Smooth muscle cell (in vitro differentiated cells): Measurements from ENCODE around the gene LGR5. TPM values are rescaled to one million over a fixed set of nuclear protein-coding genes. Genes with fewer than 3 reads are reported as not detected.

Experiments
- DNase-seq: peaks from one replicate; lab custom pipeline; 2025; ENCODE audit not compliant: unreplicated experiment; lab: John Stamatoyannopoulos, UW
- H2AFZ ChIP-seq: fragments of 200-600 bp; sonication (generic); 2 replicates; pipeline ENCODE4 v1.6.0; 2016; ENCODE audit warnings: antibody characterized with exemption, low read depth, mild to moderate bottlenecking
- H3F3A ChIP-seq: fragments of 200-600 bp; sonication (generic); 2 replicates; pipeline ENCODE4 v1.6.0; 2017; ENCODE audit warnings: antibody characterized with exemption, low read depth
- H3K27ac ChIP-seq: fragments of 200-600 bp; sonication (generic); 2 replicates; pipeline ENCODE4 v1.5.1; 2016; ENCODE audit warnings: low read depth, mild to moderate bottlenecking
- H3K27me3 ChIP-seq: fragments of 200-600 bp; sonication (generic); 2 replicates; pipeline ENCODE4 v1.6.1; 2016; ENCODE audit warnings: low read depth, mild to moderate bottlenecking
- H3K36me3 ChIP-seq: fragments of 200-600 bp; sonication (generic); 2 replicates; pipeline ENCODE4 v1.5.1; 2016; ENCODE audit warnings: low read depth
- H3K4me1 ChIP-seq: fragments of 200-600 bp; sonication (generic); 2 replicates; pipeline ENCODE4 v1.5.1; 2016; ENCODE audit warnings: low read depth
- H3K4me2 ChIP-seq: fragments of 200-600 bp; sonication (generic); 2 replicates; pipeline ENCODE4 v1.6.0; 2016; ENCODE audit warnings: mild to moderate bottlenecking
- H3K4me3 ChIP-seq: fragments of 200-600 bp; sonication (generic); 2 replicates; pipeline ENCODE4 v1.5.1; 2016; ENCODE audit warnings: mild to moderate bottlenecking
- H3K79me2 ChIP-seq: fragments of 200-600 bp; sonication (generic); 2 replicates; pipeline ENCODE4 v1.6.0; 2016; ENCODE audit warnings: low read depth, mild to moderate bottlenecking
- H3K9ac ChIP-seq: fragments of 200-600 bp; sonication (generic); 2 replicates; pipeline ENCODE4 v1.6.0; 2016; ENCODE audit warnings: low read depth
- H3K9me3 ChIP-seq: fragments of 200-600 bp; sonication (generic); replicated peaks from 2 replicates; pipeline ENCODE4 v1.5.1; 2016; ENCODE audit warnings: low read depth
- H4K20me1 ChIP-seq: fragments of 200-600 bp; sonication (generic); 2 replicates; pipeline ENCODE4 v1.6.0; 2016; ENCODE audit warnings: low read depth
- CTCF ChIP-seq: fragments of 200-600 bp; sonication (generic); IDR thresholded peaks from 2 replicates; pipeline ENCODE4 v1.5.1; 2017; ENCODE audit warnings: borderline replicate concordance, mild to moderate bottlenecking, antibody characterized with exemption; ENCODE audit not compliant: insufficient read depth, poor library complexity, severe bottlenecking
- WGBS: methylation state at CpG from one replicate; pipeline ENCODE4 v1.1.7; 2016; ENCODE audit warnings: low lambda C conversion rate; 5-methylcytosine and 5-hydroxymethylcytosine counted together
- polyA plus RNA-seq: library from polyadenylated mRNA; unstranded; fragments of >200 nt; fragmentation: Nextera tagmentation; extraction: Ambion mirVana; gene quantifications from 2 replicates; pipeline ENCODE4 v1.2.1, GENCODE V29; 2016
- total RNA-seq: library from RNA; depleted of rRNA; stranded (reverse); fragments of >200 nt; gene quantifications from 2 replicates; pipeline ENCODE4 v1.2.3, GENCODE V29; 2014

LGR5 gene
- total and polyA plus RNA-seq, 2 experiments from 2014 or later: 0.30 to 0.54 TPM

- Histone ChIP-seq H3K4me1 (peaks cover 15% of the 10 kb centered on the region), H3K27ac (no peak overlapping the region), H3K36me3 (no peaks in the 10 kb centered on the region), H3K9me3 (no peaks in the 10 kb centered on the region), H3K27me3 (peaks cover 38% of the 10 kb centered on the region), H3K79me2 (no peaks in the 10 kb centered on the region), H2AFZ (no peak overlapping the region), H4K20me1 (no peaks in the 10 kb centered on the region), H3K4me2 (no peak overlapping the region), H3K4me3 (no peak overlapping the region), H3F3A (no peaks in the 10 kb centered on the region), H3K9ac (no peak overlapping the region)
- TF ChIP-seq CTCF: no peak
- no peak for DNase-seq
- 70% methylated on average over 1 of the region's 1 CpG for WGBS
Measured at GRCh38 chr12:71452006-71452405, 12.4 kb downstream of the LGR5 start.

GRCh38 chr12:71455028-71455737 lies 15.6 kb downstream of the LGR5 start:
- no peaks in the 10 kb centered on the region for H3K9me3 ChIP-seq
- DNase-seq: no peak
- no peak overlapping the region for H3K4me2 ChIP-seq
- H3K36me3 ChIP-seq: no peaks in the 10 kb centered on the region
- no peaks in the 10 kb centered on the region for H4K20me1 ChIP-seq
- H3F3A ChIP-seq: no peaks in the 10 kb centered on the region
- H3K4me3 ChIP-seq: no peak overlapping the region
- WGBS: 62% methylated on average over 3 of the region's 3 CpGs
- no peak overlapping the region for H3K27ac ChIP-seq
- H3K79me2 ChIP-seq: no peaks in the 10 kb centered on the region
- H3K9ac ChIP-seq: no peak overlapping the region
- H3K27me3 ChIP-seq: peaks cover 41% of the 10 kb centered on the region
- no peak for TF ChIP-seq CTCF
- H3K4me1 ChIP-seq: peaks cover 30% of the 10 kb centered on the region
- H2AFZ ChIP-seq: no peak overlapping the region

DNA sequence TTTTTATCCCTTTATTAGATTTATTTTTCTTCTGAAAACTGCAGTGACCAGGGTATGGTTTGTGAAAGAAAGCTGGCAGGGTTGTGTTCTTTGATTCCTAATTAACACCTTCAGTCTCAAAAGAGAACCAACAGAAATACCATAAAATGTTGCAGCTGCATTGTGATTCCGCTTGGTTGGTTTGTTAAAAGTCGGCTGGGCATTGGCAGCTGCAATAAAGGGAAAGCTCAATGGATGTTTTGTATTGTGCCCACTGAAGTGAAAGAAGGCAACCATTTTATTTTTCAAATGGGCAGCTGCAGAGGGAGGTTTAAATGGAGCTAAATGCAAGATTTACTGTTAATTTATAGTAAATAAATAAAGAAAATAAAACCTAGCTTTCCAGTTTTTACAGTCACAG lies 16.7 kb downstream of the LGR5 start:
- H3K4me3 ChIP-seq: no peak overlapping the region
- no peaks in the 10 kb centered on the region for H3K36me3 ChIP-seq
- no peaks in the 10 kb centered on the region for H4K20me1 ChIP-seq
- no peaks in the 10 kb centered on the region for H3F3A ChIP-seq
- H3K79me2 ChIP-seq: no peaks in the 10 kb centered on the region
- H3K4me2 ChIP-seq: no peak overlapping the region
- no peak for DNase-seq
- H3K27me3 ChIP-seq: peaks cover 36% of the 10 kb centered on the region
- H3K9ac ChIP-seq: no peak overlapping the region
- no peak overlapping the region for H3K27ac ChIP-seq
- WGBS: 86% methylated on average over 2 of the region's 2 CpGs
- H2AFZ ChIP-seq: no peak overlapping the region
- no peaks in the 10 kb centered on the region for H3K9me3 ChIP-seq
- TF ChIP-seq CTCF: no peak
- H3K4me1 ChIP-seq: peaks cover 30% of the 10 kb centered on the region

DNA sequence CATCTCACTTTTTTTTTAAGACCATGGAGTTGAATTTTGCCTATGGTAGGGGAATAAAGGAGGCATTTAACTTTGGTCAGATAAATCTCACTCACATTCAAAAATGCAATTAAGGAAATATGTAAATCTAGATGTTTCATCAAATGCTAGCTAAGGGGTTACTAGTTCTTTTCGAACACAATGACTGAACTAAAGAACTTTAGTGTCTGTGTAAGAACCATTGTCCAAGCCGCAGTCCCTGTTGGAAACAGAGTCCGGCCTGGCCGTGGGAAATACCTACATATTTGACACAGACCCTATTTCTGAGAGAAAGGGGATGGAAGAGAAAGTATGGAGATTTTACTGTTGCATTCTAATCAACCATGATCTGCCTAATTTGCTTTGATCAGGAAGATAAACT lies 17.4 kb downstream of the LGR5 start:
- no peak overlapping the region for H3K27ac ChIP-seq
- H4K20me1 ChIP-seq: no peaks in the 10 kb centered on the region
- WGBS: 93% methylated on average over 4 of the region's 4 CpGs
- no peaks in the 10 kb centered on the region for H3K79me2 ChIP-seq
- H3K27me3 ChIP-seq: peaks cover 33% of the 10 kb centered on the region
- H3K36me3 ChIP-seq: no peaks in the 10 kb centered on the region
- no peak for TF ChIP-seq CTCF
- H3K4me3 ChIP-seq: no peak overlapping the region
- H3K4me1 ChIP-seq: peaks cover 30% of the 10 kb centered on the region
- H3F3A ChIP-seq: no peaks in the 10 kb centered on the region
- no peak overlapping the region for H3K9ac ChIP-seq
- H3K9me3 ChIP-seq: no peaks in the 10 kb centered on the region
- no peak for DNase-seq
- no peak overlapping the region for H3K4me2 ChIP-seq
- H2AFZ ChIP-seq: no peak overlapping the region
